ENCODE results near the gene FNDC10. TPM values are rescaled to one million over a fixed set of nuclear protein-coding genes. Genes with fewer than 3 reads are reported as not detected.

Gene FNDC10
- total and polyA plus RNA-seq, 10 of the 15 experiments (the other 5 are each of a cell fraction or from before 2014, with no cell fraction given) = 0.05 to 1.3 (median 0.25) TPM; not detected in 4

DNA sequence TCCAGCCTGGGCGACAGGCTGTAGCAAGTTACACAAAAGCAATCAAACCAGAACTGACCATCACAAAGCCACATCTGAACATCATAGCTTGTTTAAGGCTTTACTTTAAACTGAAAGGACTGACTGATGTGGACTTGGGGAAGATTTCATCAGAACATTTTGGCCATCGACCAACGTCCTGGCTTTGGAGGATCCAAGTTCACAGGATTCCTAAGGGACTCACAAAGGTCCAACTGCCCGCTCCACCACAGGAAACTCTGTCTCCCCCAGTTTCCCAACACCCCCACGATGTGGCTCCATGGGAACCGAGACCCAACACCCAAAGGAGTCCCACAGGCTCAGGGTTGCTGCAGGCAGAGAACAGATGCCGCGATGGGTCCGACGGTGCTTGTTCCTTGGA lies 34.6 kb downstream of the FNDC10 start:
- FAIRE-seq (no peak), DNase-seq (ENCODE audit: low read depth, low spot score) (no peak), ATAC-seq (no peak)
- intact Hi-C loops (cut with micrococcal nuclease; ENCODE audit: unreplicated experiment) = no loop called here
- H3K9ac ChIP-seq (ENCODE audit: control insufficient read depth, insufficient read depth, low read length) = no peak overlapping the region
- CTCF ChIA-PET = no interaction called here
- no peak overlapping the region for H3K4me2 ChIP-seq (ENCODE audit: control insufficient read depth, insufficient read depth)
- TF ChIP-seq ESRRA (IDR thresholded peaks at IDR 0.05; ENCODE audit: low read length) (no peak), TCF7 (IDR thresholded peaks at IDR 0.05; ENCODE audit: borderline replicate concordance) (no peak), NR2C1 (IDR thresholded peaks at IDR 0.05) (no peak), YY1 (IDR thresholded peaks at IDR 0.05; ENCODE audit: low read depth, low read length) (no peak), ZNF217 (IDR thresholded peaks at IDR 0.05) (no peak), CBX3 (IDR thresholded peaks at IDR 0.05; ENCODE audit: borderline replicate concordance, low read depth) (no peak), ZZZ3 (IDR thresholded peaks at IDR 0.05; ENCODE audit: control insufficient read depth, insufficient read length, low read depth) (no peak), SP1 (IDR thresholded peaks at IDR 0.05; ENCODE audit: low read depth, low read length) (no peak), BRCA1 (IDR thresholded peaks at IDR 0.05; ENCODE audit: low read depth, low read length) (no peak)
- TF ChIP-seq, protein P1, sequence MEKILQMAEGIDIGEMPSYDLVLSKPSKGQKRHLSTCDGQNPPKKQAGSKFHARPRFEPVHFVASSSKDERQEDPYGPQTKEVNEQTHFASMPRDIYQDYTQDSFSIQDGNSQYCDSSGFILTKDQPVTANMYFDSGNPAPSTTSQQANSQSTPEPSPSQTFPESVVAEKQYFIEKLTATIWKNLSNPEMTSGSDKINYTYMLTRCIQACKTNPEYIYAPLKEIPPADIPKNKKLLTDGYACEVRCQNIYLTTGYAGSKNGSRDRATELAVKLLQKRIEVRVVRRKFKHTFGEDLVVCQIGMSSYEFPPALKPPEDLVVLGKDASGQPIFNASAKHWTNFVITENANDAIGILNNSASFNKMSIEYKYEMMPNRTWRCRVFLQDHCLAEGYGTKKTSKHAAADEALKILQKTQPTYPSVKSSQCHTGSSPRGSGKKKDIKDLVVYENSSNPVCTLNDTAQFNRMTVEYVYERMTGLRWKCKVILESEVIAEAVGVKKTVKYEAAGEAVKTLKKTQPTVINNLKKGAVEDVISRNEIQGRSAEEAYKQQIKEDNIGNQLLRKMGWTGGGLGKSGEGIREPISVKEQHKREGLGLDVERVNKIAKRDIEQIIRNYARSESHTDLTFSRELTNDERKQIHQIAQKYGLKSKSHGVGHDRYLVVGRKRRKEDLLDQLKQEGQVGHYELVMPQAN (conservative IDR thresholded peaks at IDR 0.05) = no peak
- TF ChIP-seq, protein P2, sequence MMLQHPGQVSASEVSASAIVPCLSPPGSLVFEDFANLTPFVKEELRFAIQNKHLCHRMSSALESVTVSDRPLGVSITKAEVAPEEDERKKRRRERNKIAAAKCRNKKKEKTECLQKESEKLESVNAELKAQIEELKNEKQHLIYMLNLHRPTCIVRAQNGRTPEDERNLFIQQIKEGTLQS (IDR thresholded peaks at IDR 0.05; ENCODE audit: borderline replicate concordance, extremely low read depth, low read depth, low read length) = no peak
- H3K27ac ChIP-seq (ENCODE audit: control insufficient read depth, insufficient read depth) = no peak overlapping the region
- SMC1A ChIA-PET (ENCODE audit: uncharacterized antibody, unreplicated experiment) = interaction anchor here (1.5 kb wide), 1 partner anchor 8 kb away, joined by 4 read pairs; no protein-coding TSS in a partner anchor
- no TSS peak for BruUV-seq (replicated peaks)
- no peaks in the 10 kb centered on the region for H3K9me3 ChIP-seq (replicated peaks; ENCODE audit: control insufficient read depth, insufficient read depth, low read length)
- H3K27me3 ChIP-seq (replicated peaks in 1 of 2; ENCODE audit: control insufficient read depth in 2 of 2, insufficient read depth in 2 of 2, low read length in 1 of 2) = no peaks in the 10 kb centered on the region
- RAD21 ChIA-PET (ENCODE audit: unreplicated experiment) = no interaction called here
- H3K4me1 ChIP-seq (ENCODE audit: control insufficient read depth, insufficient read depth, low read length) = no peaks in the 10 kb centered on the region
- no peak overlapping the region for H3K4me3 ChIP-seq
- 96% methylated on average over 10 of the region's 10 CpGs for WGBS (ENCODE audit: insufficient coverage, insufficient replicate concordance, low lambda C conversion rate, missing lambda C conversion rate)
- peaks cover 43% of the 10 kb centered on the region for H3K79me2 ChIP-seq (ENCODE audit: control insufficient read depth, insufficient read depth, low read length)
- POLR2A ChIA-PET = no interaction called here
- in situ Hi-C loops (cut with MboI) = no loop called here
- no peak overlapping the region for H2AFZ ChIP-seq (ENCODE audit: control insufficient read depth, low read depth, low read length)
- peaks cover 27 to 47% of the 10 kb centered on the region in 2 experiments for H3K36me3 ChIP-seq (ENCODE audit: control insufficient read depth in 2 of 2, insufficient read depth in 2 of 2, low read length in 1 of 2)
- H4K20me1 ChIP-seq (ENCODE audit: control insufficient read depth, insufficient read depth) = peaks cover 22% of the 10 kb centered on the region
